ENCODE data around the gene HSPA2. TPM values are rescaled to one million over a fixed set of nuclear protein-coding genes. Genes with fewer than 3 reads are reported as not detected.
A peak's percentile ranks its signal among the peaks of the same experiment; 100 is the strongest.

Gene HSPA2
- 1.5 and 1.9 TPM in 2 replicates for total RNA-seq (ENCODE audit: low replicate concordance)
- long read RNA-seq, partial matches to known transcripts: 0 of 4 reads
- long read RNA-seq, other reads (novel, unspliced or antisense): 0 of 4 reads

- TF ChIP-seq CTCF (conservative IDR thresholded peaks at IDR 0.05): peak; percentile 65
- Mint-ChIP-seq H3K4me3 (peak within 1 kb of the TSS; percentile 99), H3K27ac (peak within 1 kb of the TSS; percentile 98), H3K36me3 (no peaks in the 10 kb centered on the region), H3K27me3 (no peaks in the 10 kb centered on the region), H3K4me1 (ENCODE audit: unreplicated experiment) (peaks cover 10% of the 10 kb centered on the region), H3K9me3 (no peaks in the 10 kb centered on the region)
- peak; percentile 94 for DNase-seq (ENCODE audit: extremely low spot score, unreplicated experiment)
These were observed at the start of gene HSPA2 for GRCh38 chr14:64540208-64541202. Gene HSPA2 (plus strand): TSS chr14:64540741. CDS start chr14:64540850, 109 bp downstream.

GRCh38 chr14:64491637-64492036, 48.9 kb upstream of the HSPA2 start:
- Mint-ChIP-seq H3K36me3 (peaks cover 12% of the 10 kb centered on the region), H3K27ac (no peak overlapping the region), H3K4me1 (ENCODE audit: unreplicated experiment) (no peaks in the 10 kb centered on the region), H3K4me3 (no peak overlapping the region), H3K9me3 (no peaks in the 10 kb centered on the region), H3K27me3 (no peaks in the 10 kb centered on the region)
- TF ChIP-seq CTCF (conservative IDR thresholded peaks at IDR 0.05): no peak
- DNase-seq (ENCODE audit: extremely low spot score, unreplicated experiment): no peak

GRCh38 chr14:64493455-64493854, 47.1 kb upstream of the HSPA2 start:
- Mint-ChIP-seq H3K27ac (no peak overlapping the region), H3K36me3 (peaks cover 11% of the 10 kb centered on the region), H3K9me3 (no peaks in the 10 kb centered on the region), H3K4me1 (ENCODE audit: unreplicated experiment) (no peaks in the 10 kb centered on the region), H3K4me3 (no peak overlapping the region), H3K27me3 (no peaks in the 10 kb centered on the region)
- DNase-seq (ENCODE audit: extremely low spot score, unreplicated experiment): no peak
- no peak for TF ChIP-seq CTCF (conservative IDR thresholded peaks at IDR 0.05)

GRCh38 chr14:64495252-64495651, 45.3 kb upstream of the HSPA2 start:
- H3K4me1 Mint-ChIP-seq (ENCODE audit: unreplicated experiment): peaks cover 8% of the 10 kb centered on the region
- H3K4me3 Mint-ChIP-seq: no peak overlapping the region
- H3K36me3 Mint-ChIP-seq: peaks cover 10% of the 10 kb centered on the region
- no peaks in the 10 kb centered on the region for H3K9me3 Mint-ChIP-seq
- no peak overlapping the region for H3K27ac Mint-ChIP-seq
- TF ChIP-seq CTCF (conservative IDR thresholded peaks at IDR 0.05): no peak
- DNase-seq (ENCODE audit: extremely low spot score, unreplicated experiment): no peak
- no peaks in the 10 kb centered on the region for H3K27me3 Mint-ChIP-seq

- Mint-ChIP-seq H3K27me3 (no peaks in the 10 kb centered on the region), H3K27ac (no peak overlapping the region)
- no peak for TF ChIP-seq CTCF (conservative IDR thresholded peaks at IDR 0.05)
These were observed 43.8 kb upstream of the HSPA2 start for GRCh38 chr14:64496764-64497163.

More at GRCh38 chr14:64496764-64497163, 43.8 kb upstream of the HSPA2 start:
- no peak overlapping the region for H3K4me3 Mint-ChIP-seq
- H3K9me3 Mint-ChIP-seq: no peaks in the 10 kb centered on the region
- H3K4me1 Mint-ChIP-seq (ENCODE audit: unreplicated experiment): peaks cover 15% of the 10 kb centered on the region
- peaks cover 10% of the 10 kb centered on the region for H3K36me3 Mint-ChIP-seq
- DNase-seq (ENCODE audit: extremely low spot score, unreplicated experiment): no peak

Measured in type B pancreatic cell (in vitro differentiated cells).